HEK293T (cell line): ENCODE results near the gene CEACAM18.
"Not testable (repeated sequence)": the region's sequence is repeated elsewhere in the genome, so short reads cannot be mapped to it uniquely, and the experiment has no call there.

Experiments used
- CTCF ChIA-PET: fragments of 350-600 bp; formaldehyde crosslinking; extraction: SDS; loops from one replicate; lab custom pipeline; 2021; ENCODE audit warnings: antibody characterized with exemption, inconsistent platforms; lab: Yijun Ruan, JAX
- POLR2A ChIA-PET: fragments of 350-600 bp; formaldehyde crosslinking; extraction: SDS; loops from one replicate; lab custom pipeline; 2020; ENCODE audit warnings: antibody characterized with exemption, inconsistent platforms; lab: Yijun Ruan, JAX
- DNase-seq: peaks from one replicate; pipeline ENCODE4 v3.0.0; 2012; ENCODE audit warnings: mixed read lengths; ENCODE audit errors: extremely low spot score
- ARNT ChIP-seq: fragments of 450-650 bp; IDR thresholded peaks from 2 replicates; pipeline ENCODE4 v1.6.1; 2017; ENCODE audit warnings: mild to moderate bottlenecking
- BHLHE40 ChIP-seq: fragments of 450-650 bp; IDR thresholded peaks from 2 replicates; pipeline ENCODE4 v1.6.1; 2016; ENCODE audit warnings: mild to moderate bottlenecking, moderate library complexity, borderline replicate concordance
- CTBP1 ChIP-seq: fragments of 450-650 bp; IDR thresholded peaks from 2 replicates; pipeline ENCODE4 v1.6.1; 2016; ENCODE audit warnings: borderline replicate concordance
- ELF4 ChIP-seq: fragments of 450-650 bp; IDR thresholded peaks from 2 replicates; pipeline ENCODE4 v1.6.1; 2017; ENCODE audit warnings: antibody characterized with exemption
- FOXA1 ChIP-seq: fragments of 450-650 bp; IDR thresholded peaks from 2 replicates; pipeline ENCODE4 v1.6.1; 2016; ENCODE audit warnings: mild to moderate bottlenecking
- FOXK2 ChIP-seq: fragments of 450-650 bp; IDR thresholded peaks from 2 replicates; pipeline ENCODE4 v1.6.1; 2016; ENCODE audit warnings: mild to moderate bottlenecking
- FOXM1 ChIP-seq: fragments of 450-650 bp; IDR thresholded peaks from 2 replicates; pipeline ENCODE4 v1.6.1; 2017; ENCODE audit warnings: mild to moderate bottlenecking, borderline replicate concordance
- HDGF ChIP-seq: fragments of 450-650 bp; IDR thresholded peaks from 2 replicates; pipeline ENCODE4 v1.6.1; 2017; ENCODE audit warnings: antibody characterized with exemption, borderline replicate concordance
- L3MBTL2 ChIP-seq: fragments of 450-650 bp; conservative IDR thresholded peaks from 2 replicates; pipeline ENCODE4 v1.6.1; 2016; ENCODE audit warnings: mild to moderate bottlenecking
- LEF1 ChIP-seq: fragments of 450-650 bp; IDR thresholded peaks from 2 replicates; pipeline ENCODE4 v1.6.1; 2017; ENCODE audit warnings: mild to moderate bottlenecking, borderline replicate concordance
- NFRKB ChIP-seq: fragments of 450-650 bp; IDR thresholded peaks from 2 replicates; pipeline ENCODE4 v1.6.1; 2016; ENCODE audit warnings: mild to moderate bottlenecking, moderate library complexity
- SP1 ChIP-seq: fragments of 450-650 bp; IDR thresholded peaks from 2 replicates; pipeline ENCODE4 v1.6.1; 2017
- SUZ12 ChIP-seq: fragments of 450-650 bp; IDR thresholded peaks from 2 replicates; pipeline ENCODE4 v1.6.1; 2016; ENCODE audit warnings: mild to moderate bottlenecking
- TARDBP ChIP-seq: fragments of 450-650 bp; IDR thresholded peaks from 2 replicates; pipeline ENCODE4 v1.6.1; 2016
- ZNF384 ChIP-seq: fragments of 450-650 bp; IDR thresholded peaks from 2 replicates; pipeline ENCODE4 v1.6.1; 2016
- TF ChIP-seq, protein P1 (sequence below): fragments of 450-650 bp; IDR thresholded peaks from 2 replicates; pipeline ENCODE4 v1.6.1; 2016

Gene CEACAM18

DNA sequence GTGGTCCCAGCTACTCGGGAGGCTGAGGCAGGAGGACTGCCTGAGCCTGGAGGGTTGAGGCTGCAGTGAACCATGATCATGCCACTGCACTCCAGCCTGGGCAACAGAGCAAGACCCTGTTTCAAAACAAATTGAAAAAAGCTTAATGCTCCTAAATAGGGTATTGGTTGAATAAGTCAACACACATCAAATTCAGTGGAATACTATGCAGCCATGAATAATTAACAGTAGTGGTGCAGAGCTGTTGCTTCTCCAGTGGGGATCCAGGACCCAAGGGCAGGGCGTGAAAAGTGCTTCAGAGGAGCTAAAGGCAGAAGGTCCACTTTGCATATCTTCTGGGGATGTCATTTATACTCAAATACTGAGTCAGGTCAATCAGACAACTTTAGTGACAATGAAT lies 38.3 kb upstream of the CEACAM18 start:
- ChIA-PET CTCF (no interaction called here), POLR2A (no interaction called here)

DNA sequence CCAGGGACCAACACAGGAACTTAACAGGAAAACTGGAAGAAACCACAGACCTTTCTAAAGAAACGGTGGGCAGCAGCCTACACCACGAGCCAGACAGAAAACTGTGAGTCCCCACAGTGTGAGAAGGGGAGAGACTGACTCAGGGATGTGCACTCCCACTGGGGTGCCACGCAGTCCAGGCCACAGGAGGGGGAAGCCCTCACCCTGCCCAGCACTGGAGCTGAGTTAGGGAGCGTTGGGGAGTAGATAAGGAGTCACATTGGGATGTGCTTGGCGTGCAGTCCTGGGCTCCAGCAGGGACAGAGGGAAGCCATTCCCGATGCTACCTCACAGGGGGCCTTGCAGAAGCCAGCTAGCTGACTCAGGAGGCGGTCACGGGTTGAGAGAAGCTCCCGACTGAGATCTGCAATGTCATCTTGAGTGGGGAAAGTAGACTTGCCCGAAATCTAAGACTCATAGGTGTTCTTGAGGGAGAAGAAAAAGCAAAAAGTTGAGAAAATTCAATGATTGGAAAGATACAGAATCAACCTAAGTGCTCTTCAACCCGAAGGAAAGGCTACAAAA lies 37.4 kb upstream of the CEACAM18 start:
- DNase-seq = no peak
- ChIA-PET POLR2A (no interaction called here), CTCF (no interaction called here)
- TF ChIP-seq NFRKB = no peak
- TF ChIP-seq, protein P1, sequence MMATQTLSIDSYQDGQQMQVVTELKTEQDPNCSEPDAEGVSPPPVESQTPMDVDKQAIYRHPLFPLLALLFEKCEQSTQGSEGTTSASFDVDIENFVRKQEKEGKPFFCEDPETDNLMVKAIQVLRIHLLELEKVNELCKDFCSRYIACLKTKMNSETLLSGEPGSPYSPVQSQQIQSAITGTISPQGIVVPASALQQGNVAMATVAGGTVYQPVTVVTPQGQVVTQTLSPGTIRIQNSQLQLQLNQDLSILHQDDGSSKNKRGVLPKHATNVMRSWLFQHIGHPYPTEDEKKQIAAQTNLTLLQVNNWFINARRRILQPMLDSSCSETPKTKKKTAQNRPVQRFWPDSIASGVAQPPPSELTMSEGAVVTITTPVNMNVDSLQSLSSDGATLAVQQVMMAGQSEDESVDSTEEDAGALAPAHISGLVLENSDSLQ = no peak
- no peak for TF ChIP-seq LEF1

More for the DNA sequence above, 38.3 kb upstream of the CEACAM18 start:
- DNase-seq = no peak
- TF ChIP-seq TARDBP (no peak), FOXK2 (no peak), L3MBTL2 (no peak), ELF4 (no peak), ARNT (no peak), NFRKB (no peak), FOXA1 (no peak), HDGF (no peak), BHLHE40 (no peak), LEF1 (no peak), ZNF384 (no peak), SUZ12 (no peak), CTBP1 (no peak), FOXM1 (no peak), SP1 (no peak)
- TF ChIP-seq, protein P1 = no peak

DNA sequence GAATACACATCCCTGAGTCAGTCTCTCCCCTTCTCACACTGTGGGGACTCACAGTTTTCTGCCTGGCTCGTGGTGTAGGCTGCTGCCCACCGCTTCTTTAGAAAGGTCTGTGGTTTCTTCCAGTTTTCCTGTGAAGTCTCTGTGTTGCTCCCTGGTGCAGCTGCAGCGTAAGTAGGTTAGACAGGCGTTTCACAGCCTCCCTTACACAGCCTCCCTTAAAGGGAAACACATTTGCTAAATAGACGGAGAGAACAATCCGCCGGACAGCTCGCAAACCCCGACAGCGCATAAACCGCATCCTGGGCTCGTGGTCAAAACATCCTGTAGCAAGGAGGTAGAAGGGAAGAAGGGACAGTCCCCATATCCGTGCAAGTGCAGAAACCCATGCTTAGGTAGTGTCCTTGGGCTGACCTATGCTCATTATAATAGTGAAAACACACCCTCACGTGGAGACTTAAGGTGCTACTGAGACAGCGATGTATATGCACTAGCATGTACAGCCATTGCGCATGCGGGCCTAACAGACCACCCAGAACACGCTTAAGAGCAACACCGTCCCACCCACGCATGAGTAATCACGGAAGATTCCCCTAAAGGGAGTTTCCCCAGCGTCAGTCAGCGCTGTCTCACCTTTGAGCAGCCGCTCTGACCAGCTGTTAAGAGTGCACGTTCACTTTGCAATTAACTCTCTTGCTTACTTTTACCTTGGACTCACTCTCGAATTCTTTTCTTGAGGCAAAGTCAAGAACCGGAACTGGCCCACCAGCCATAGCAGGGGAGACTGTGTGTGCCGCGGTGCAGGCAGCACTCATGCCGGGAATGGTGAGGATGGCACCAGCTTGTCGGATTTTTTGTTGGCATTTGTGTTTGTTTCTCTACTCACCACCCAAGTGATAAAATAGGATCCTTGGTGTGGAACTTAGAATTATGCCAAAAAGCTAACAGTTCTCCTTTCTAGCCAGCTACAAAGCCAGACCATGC lies 36.6 kb upstream of the CEACAM18 start:
- DNase-seq = no peak
- ChIA-PET POLR2A (no interaction called here), CTCF (no interaction called here)
- TF ChIP-seq ZNF384 (no peak), HDGF (no peak), LEF1 (no peak), CTBP1 (no peak), L3MBTL2 (no peak), SP1 (no peak), TARDBP (no peak), ARNT (no peak), FOXM1 (no peak), FOXA1 (no peak)
- TF ChIP-seq, protein P1 = no peak

DNA sequence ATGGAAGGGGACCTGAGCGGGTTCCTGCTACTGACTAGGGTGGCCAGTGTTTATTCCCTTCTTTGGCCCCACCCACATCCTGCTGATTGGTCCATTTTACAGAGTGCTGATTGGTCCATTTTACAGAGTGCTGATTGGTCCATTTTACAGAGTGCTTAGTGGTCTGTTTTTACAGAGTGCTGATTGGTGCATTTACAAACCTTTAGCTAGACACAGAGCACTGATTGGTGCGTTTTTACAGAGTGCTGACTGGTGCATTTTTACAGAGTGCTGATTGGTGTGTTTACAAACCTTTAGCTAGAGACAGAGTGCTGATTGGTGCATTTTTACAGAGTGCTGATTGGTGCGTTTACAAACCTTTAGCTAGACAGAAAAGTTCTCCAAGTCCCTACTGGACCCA lies 30.8 kb upstream of the CEACAM18 start:
- POLR2A ChIA-PET, DNase-seq: not testable (repeated sequence)
- CTCF ChIA-PET = interaction anchor here (0.6 kb wide), 1 partner anchor 72 kb away, joined by 3 read pairs; no protein-coding TSS in a partner anchor

DNA sequence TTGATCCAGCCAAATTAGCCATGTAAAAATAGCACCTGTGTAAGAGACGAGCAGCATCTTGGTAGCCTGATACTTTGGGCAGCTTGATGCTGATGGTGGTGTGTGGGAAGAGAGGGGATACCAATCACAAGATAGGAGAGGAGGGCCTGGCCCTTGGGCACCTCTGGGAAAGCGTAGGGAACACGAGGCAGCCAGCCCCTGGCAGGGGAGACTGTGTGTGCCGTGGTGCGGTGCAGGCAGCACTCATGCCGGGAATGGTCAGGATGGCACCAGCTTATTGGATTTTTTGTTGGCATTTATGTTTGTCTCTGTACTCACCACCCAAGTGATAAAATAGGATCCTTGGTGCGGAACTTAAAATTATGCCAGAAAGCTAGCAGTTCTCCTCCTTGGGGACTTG lies 30.3 kb upstream of the CEACAM18 start:
- no peak for TF ChIP-seq SUZ12
- no peak for TF ChIP-seq TARDBP
- TF ChIP-seq HDGF = no peak
- no peak for TF ChIP-seq CTBP1
- no peak for TF ChIP-seq FOXK2
- TF ChIP-seq FOXA1 = no peak
- TF ChIP-seq SP1 = no peak
- no peak for TF ChIP-seq ARNT
- TF ChIP-seq ZNF384 = no peak
- TF ChIP-seq, protein P1 = no peak
- TF ChIP-seq LEF1 = no peak
- TF ChIP-seq FOXM1 = no peak
- TF ChIP-seq L3MBTL2 = no peak
- TF ChIP-seq ELF4 = no peak
- TF ChIP-seq BHLHE40 = no peak
- no peak for TF ChIP-seq NFRKB
- ChIA-PET CTCF (no interaction called here), POLR2A (no interaction called here)
- no peak for DNase-seq

DNA sequence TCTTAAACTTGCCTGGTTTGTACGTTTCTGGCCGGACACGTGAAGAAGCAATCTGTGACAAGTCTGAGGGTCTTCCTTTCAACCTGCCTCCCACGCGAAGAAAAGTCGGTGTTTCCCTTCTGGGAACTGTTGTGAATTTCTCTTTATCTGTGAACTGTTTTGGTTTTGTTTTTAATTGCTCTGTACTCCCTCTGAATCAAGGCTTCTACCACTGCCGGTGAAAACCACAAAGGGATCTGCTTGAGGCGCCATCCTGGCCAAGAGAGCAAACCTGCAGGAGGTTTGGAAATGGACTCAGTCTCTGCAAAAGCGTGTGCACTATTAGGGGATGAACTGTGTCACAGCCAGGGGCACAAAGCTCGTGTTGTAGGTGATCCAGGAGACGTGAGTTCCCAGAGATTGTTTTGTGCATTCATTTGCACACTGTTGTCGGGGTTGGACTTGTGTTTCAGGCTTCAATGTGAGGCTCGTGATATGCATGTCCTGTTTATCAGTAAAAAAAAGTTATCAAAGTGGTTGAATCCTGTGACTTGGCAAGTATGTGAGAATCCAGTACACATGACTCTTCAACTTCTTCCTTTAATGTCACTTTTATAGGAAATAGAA lies 29.8 kb upstream of the CEACAM18 start:
- POLR2A ChIA-PET = no interaction called here
- no peak for TF ChIP-seq SP1
- TF ChIP-seq SUZ12 = no peak
- TF ChIP-seq, protein P1 = no peak
- TF ChIP-seq TARDBP = no peak
- no peak for TF ChIP-seq ARNT
- no peak for TF ChIP-seq ZNF384
- no peak for TF ChIP-seq ELF4
- CTCF ChIA-PET = no interaction called here
- DNase-seq = no peak
